H1 (cell line): ENCODE data around the gene POLR1B. TPM values are rescaled to one million over a fixed set of nuclear protein-coding genes. Genes with fewer than 3 reads are reported as not detected.
"Not testable (repeated sequence)": the region's sequence is repeated elsewhere in the genome, so short reads cannot be mapped to it uniquely, and the experiment has no call there.

Experiments used
- CTCF ChIA-PET: fragments of 300-600 bp; sonication (Branson Sonifier 250); formaldehyde crosslinking; loops from one replicate; lab custom pipeline; 2021; ENCODE audit not compliant: partially characterized antibody; lab: Charles Lee
- POLR2A ChIA-PET: fragments of 300-600 bp; sonication (Branson Sonifier 250); formaldehyde crosslinking; loops from one replicate; lab custom pipeline; 2021; ENCODE audit warnings: inconsistent platforms; ENCODE audit not compliant: partially characterized antibody; lab: Charles Lee
- DNase-seq, 2 experiments: peaks; one replicate each; pipeline versions ENCODE4 v3.0.0 to v3.0.0-alpha.2; 2010 to 2022; ENCODE audit warnings: low spot score in 2 of 2, low read depth in 1 of 2, mixed read lengths in 1 of 2
- FAIRE-seq: peaks from 2 replicates; lab custom pipeline; 2011; peaks lifted over from hg19 to GRCh38; lab: Jason Lieb, UNC
- H2AFZ ChIP-seq: 2 replicates; pipeline ENCODE4 v1.8.1; 2012; ENCODE audit warnings: low read length, inconsistent platforms
- H2AK5ac ChIP-seq: 2 replicates; pipeline ENCODE4 v1.6.1; 2013; ENCODE audit warnings: low read depth, low read length
- H2BK120ac ChIP-seq: replicated peaks from 2 replicates; pipeline ENCODE3; 2013; ENCODE audit warnings: low read depth, low read length, inconsistent platforms
- H2BK12ac ChIP-seq: 2 replicates; pipeline ENCODE4 v1.6.1; 2013; ENCODE audit warnings: low read depth, low read length
- H2BK15ac ChIP-seq: 2 replicates; pipeline ENCODE4 v1.6.1; 2013; ENCODE audit warnings: low read length
- H2BK20ac ChIP-seq: 2 replicates; pipeline ENCODE4 v1.6.1; 2013; ENCODE audit warnings: low read length
- H2BK5ac ChIP-seq: 2 replicates; pipeline ENCODE4 v1.6.1; 2013; ENCODE audit warnings: low read depth, low read length
- H3K14ac ChIP-seq: 2 replicates; pipeline ENCODE4 v1.6.1; 2013; ENCODE audit warnings: inconsistent platforms; ENCODE audit not compliant: insufficient read length
- H3K18ac ChIP-seq: 2 replicates; pipeline ENCODE4 v1.6.1; 2013; ENCODE audit warnings: low read length; ENCODE audit errors: extremely low read depth
- H3K23ac ChIP-seq: 2 replicates; pipeline ENCODE4 v1.6.1; 2013; ENCODE audit warnings: inconsistent platforms; ENCODE audit not compliant: insufficient read length
- H3K23me2 ChIP-seq: 2 replicates; pipeline ENCODE4 v1.6.1; 2013; ENCODE audit warnings: low read depth, low read length
- H3K27ac ChIP-seq: 2 replicates; pipeline ENCODE4 v1.6.1; 2011; ENCODE audit warnings: low read depth, low read length, inconsistent platforms
- H3K27me3 ChIP-seq, 4 experiments: replicated peaks in 1 of 4; 1 replicate in 1 of 4; 2 replicates in 3 of 4; pipeline versions ENCODE4 v1.6.1 to v1.8.1; 2011 to 2013; ENCODE audit warnings: low read length in 3 of 4, mild to moderate bottlenecking in 3 of 4, inconsistent platforms in 2 of 4, mixed read lengths in 2 of 4, moderate library complexity in 1 of 4; ENCODE audit not compliant: control insufficient read depth in 3 of 4, insufficient read depth in 3 of 4; ENCODE audit errors: extremely low read depth in 1 of 4
- H3K36me3 ChIP-seq, 4 experiments: 2 replicates each; pipeline versions ENCODE4 v1.6.1 to v1.8.1; 2011 to 2013; ENCODE audit warnings: mild to moderate bottlenecking in 4 of 4, low read length in 3 of 4, moderate library complexity in 2 of 4, control low read depth in 1 of 4, inconsistent platforms in 1 of 4; ENCODE audit not compliant: insufficient read depth in 4 of 4, control insufficient read depth in 2 of 4
- H3K4ac ChIP-seq: replicated peaks from 2 replicates; pipeline ENCODE3; 2013; ENCODE audit warnings: low read length, low read depth, mixed read lengths, inconsistent platforms; ENCODE audit not compliant: insufficient read length
- H3K4me1 ChIP-seq, 4 experiments: replicated peaks in 1 of 4; 1 replicate in 1 of 4; 2 replicates in 3 of 4; pipeline versions ENCODE4 v1.6.1 to v1.8.1; 2011 to 2013; ENCODE audit warnings: low read length in 3 of 4, inconsistent platforms in 2 of 4, mixed read lengths in 1 of 4; ENCODE audit not compliant: insufficient read depth in 4 of 4, control insufficient read depth in 3 of 4
- H3K4me2 ChIP-seq, 2 experiments: 2 replicates each; pipeline versions ENCODE4 v1.6.1 to v1.8.1; 2011 to 2013; ENCODE audit warnings: low read depth in 2 of 2, low read length in 2 of 2, control low read depth in 1 of 2, inconsistent platforms in 1 of 2, mild to moderate bottlenecking in 1 of 2; ENCODE audit not compliant: insufficient read depth in 1 of 2
- H3K4me3 ChIP-seq, 4 experiments: fragments of 200-600, 300-600 bp in 1 of 4; sonication (generic), shearing (Covaris generic), sonication (Bioruptor Twin) in 1 of 4; 2 replicates each; pipeline versions ENCODE4 v1.5.1 to v1.8.1; 2011 to 2016; ENCODE audit warnings: low read length in 4 of 4, low read depth in 3 of 4, control low read depth in 2 of 4, inconsistent platforms in 2 of 4, mild to moderate bottlenecking in 2 of 4, mixed read lengths in 1 of 4, moderate library complexity in 1 of 4; ENCODE audit not compliant: insufficient read depth in 2 of 4; ENCODE audit errors: extremely low read depth in 1 of 4
- H3K56ac ChIP-seq: replicated peaks from 2 replicates; pipeline ENCODE3; 2013; ENCODE audit warnings: low read depth, mild to moderate bottlenecking, mixed read lengths, low read length, inconsistent platforms; ENCODE audit not compliant: insufficient read length
- H3K79me1 ChIP-seq: 2 replicates; pipeline ENCODE4 v1.6.1; 2013; ENCODE audit warnings: low read depth, low read length, control low read depth
- H3K79me2 ChIP-seq, 2 experiments: 2 replicates each; pipeline versions ENCODE4 v1.6.1 to v1.8.1; 2012 to 2013; ENCODE audit warnings: low read length in 2 of 2, mild to moderate bottlenecking in 2 of 2, inconsistent platforms in 1 of 2; ENCODE audit not compliant: insufficient read depth in 2 of 2, control insufficient read depth in 1 of 2
- H3K9ac ChIP-seq, 4 experiments: replicated peaks in 1 of 4; 1 replicate in 1 of 4; 2 replicates in 3 of 4; pipeline versions ENCODE4 v1.6.1 to v1.8.1; 2011 to 2013; ENCODE audit warnings: low read depth in 3 of 4, low read length in 3 of 4, control low read depth in 2 of 4, mild to moderate bottlenecking in 2 of 4, moderate library complexity in 2 of 4, inconsistent platforms in 1 of 4; ENCODE audit errors: extremely low read depth in 1 of 4
- H3K9me3 ChIP-seq, 2 experiments: 2 replicates each; pipeline versions ENCODE4 v1.6.1 to v1.8.1; 2012 to 2013; ENCODE audit warnings: mild to moderate bottlenecking in 2 of 2, moderate library complexity in 2 of 2, control low read depth in 1 of 2, inconsistent platforms in 1 of 2, low read depth in 1 of 2, low read length in 1 of 2, mixed read lengths in 1 of 2; ENCODE audit not compliant: insufficient read depth in 2 of 2
- H4K20me1 ChIP-seq, 2 experiments: replicated peaks in 1 of 2; 2 replicates each; pipeline versions ENCODE3 to v1.8.1; 2011 to 2013; ENCODE audit warnings: inconsistent platforms in 2 of 2, low read length in 2 of 2, mild to moderate bottlenecking in 1 of 2; ENCODE audit not compliant: insufficient read depth in 2 of 2, control insufficient read depth in 1 of 2
- H4K5ac ChIP-seq: 2 replicates; pipeline ENCODE4 v1.6.1; 2013; ENCODE audit warnings: low read length, low read depth, mixed read lengths, inconsistent platforms; ENCODE audit not compliant: insufficient read length
- H4K8ac ChIP-seq: 2 replicates; pipeline ENCODE4 v1.8.0; 2013; ENCODE audit warnings: mild to moderate bottlenecking, moderate library complexity, low read length, inconsistent platforms; ENCODE audit not compliant: insufficient read depth; ENCODE audit errors: extremely low read depth
- H4K91ac ChIP-seq: replicated peaks from 2 replicates; pipeline ENCODE3; 2013; ENCODE audit warnings: low read length, mixed read lengths, inconsistent platforms; ENCODE audit not compliant: insufficient read length
- CTCF ChIP-seq, 3 experiments: IDR thresholded peaks; 1 replicate in 2 of 3; 2 replicates in 1 of 3; pipeline versions ENCODE4 v1.5.1 to v1.6.1; 2011; ENCODE audit warnings: low read length in 3 of 3, mild to moderate bottlenecking in 3 of 3, inconsistent platforms in 2 of 3, low read depth in 1 of 3, moderate library complexity in 1 of 3; ENCODE audit not compliant: insufficient read depth in 1 of 3; ENCODE audit errors: control extremely low read depth in 1 of 3
- RAD21 ChIP-seq, 2 experiments: IDR thresholded peaks in 1 of 2; conservative IDR thresholded peaks in 1 of 2; 2 replicates each; pipeline ENCODE4 v1.6.1; 2011; ENCODE audit warnings: low read depth in 2 of 2, low read length in 2 of 2, improper control_type of control experiment in 1 of 2, inconsistent platforms in 1 of 2, mild to moderate bottlenecking in 1 of 2, moderate library complexity in 1 of 2
- WGBS, 2 experiments: shearing (Covaris generic) in 1 of 2; methylation state at CpG; one replicate each; pipeline versions ENCODE4 v1.1.6 to v1.1.7; 2013 to 2015; ENCODE audit warnings: low lambda C conversion rate in 2 of 2, mixed read lengths in 2 of 2, inconsistent platforms in 1 of 2, low coverage in 1 of 2, missing lambda C conversion rate in 1 of 2; ENCODE audit not compliant: insufficient replicate concordance in 2 of 2, insufficient coverage in 1 of 2, insufficient read length in 1 of 2; ENCODE audit errors: extremely low coverage in 1 of 2, missing lambda C conversion rate in 1 of 2; 5-methylcytosine and 5-hydroxymethylcytosine counted together
- polyA plus RNA-seq, 7 experiments: library from polyadenylated mRNA; depleted of rRNA in 3 of 7; stranded (reverse) in 5 of 7; unstranded in 2 of 7; fragments of >200 nt in 5 of 7; fragments of 200-250 nt in 2 of 7; gene quantifications; 1 replicate in 5 of 7; 2 replicates in 1 of 7; 4 replicates in 1 of 7; pipeline versions ENCODE4 v1.2.1 to v1.2.3, GENCODE V29; 2011 to 2013; ENCODE audit warnings: missing spikeins in 2 of 7, mixed read lengths in 2 of 7
- total RNA-seq: library from RNA; stranded (reverse); fragmentation: NEBNext Ultra II Directional; extraction: Animal tissue kit (Norgen Biotek cat#: 25700); gene quantifications from 2 replicates; pipeline ENCODE4 v1.2.1, GENCODE V29; 2021

Gene POLR1B
- total and polyA plus RNA-seq, 2 of the 8 experiments (the other 6 are each of a cell fraction or from before 2014, with no cell fraction given), result 24.3 to 69.4 TPM

GRCh38 chr2:112500850-112501484 is 41.3 kb upstream of the POLR1B start:
- H3K9ac ChIP-seq, POLR2A ChIA-PET, H3K4ac ChIP-seq, H3K79me1 ChIP-seq, DNase-seq, FAIRE-seq, H3K27me3 ChIP-seq, H3K18ac ChIP-seq, H4K91ac ChIP-seq, H3K4me1 ChIP-seq, H2BK120ac ChIP-seq, H2AK5ac ChIP-seq, H3K4me3 ChIP-seq, H3K56ac ChIP-seq, H3K23ac ChIP-seq, H3K79me2 ChIP-seq, H2BK12ac ChIP-seq, H2BK15ac ChIP-seq, H4K20me1 ChIP-seq, H3K14ac ChIP-seq, H2AFZ ChIP-seq, H2BK20ac ChIP-seq, H4K8ac ChIP-seq, H4K5ac ChIP-seq, H2BK5ac ChIP-seq, H3K23me2 ChIP-seq, H3K4me2 ChIP-seq, H3K9me3 ChIP-seq, H3K27ac ChIP-seq: not testable (repeated sequence)
- CTCF ChIA-PET, result interaction anchor here (1.1 to 1.9 kb wide), 2 partner anchors 9 to 240 kb away, joined by 3 to 6 read pairs; no protein-coding TSS in a partner anchor
- H3K36me3 ChIP-seq, result peaks cover 0 to 13% (median 8%) of the 10 kb centered on the region in 4 experiments; a peak in 5 of 8 replicates
- peak in 1 of 3 experiments; percentile 10; a peak in 2 of 4 replicates for TF ChIP-seq CTCF (IDR thresholded peaks at IDR 0.05; ENCODE audit: control extremely low read depth in 1 of 3, insufficient read depth in 1 of 3, low read depth in 1 of 3, low read length in 3 of 3)
- peak; percentile 27 to 35; a peak in 3 of 4 replicates for TF ChIP-seq RAD21 (IDR thresholded peaks at IDR 0.05 in 1 of 2, conservative IDR thresholded peaks at IDR 0.05 in 1 of 2; ENCODE audit: low read depth in 2 of 2, low read length in 2 of 2)
- 83% methylated on average over 7 of the region's 10 CpGs; no CpG with 5 or more reads in 1 of the 2 experiments for WGBS, 2 experiments
